GM20000 (cell line): ENCODE data around the gene LHX5.
"Not testable (repeated sequence)": the region's sequence is repeated elsewhere in the genome, so short reads cannot be mapped to it uniquely, and the experiment has no call there.

Experiments used
- DNase-seq: peaks from one replicate; pipeline ENCODE4 v3.0.0; 2012; ENCODE audit warnings: low spot score
- CTCF ChIP-seq: IDR thresholded peaks from 2 replicates; pipeline ENCODE4 v1.5.1; 2012; ENCODE audit warnings: mild to moderate bottlenecking, control low read depth; ENCODE audit errors: extremely low read depth, missing control alignments

The LHX5 gene

GRCh38 chr12:113504917-113505316 is 33.2 kb upstream of the LHX5 start:
- no peak for TF ChIP-seq CTCF
- no peak for DNase-seq

- DNase-seq: no peak
- TF ChIP-seq CTCF: no peak
Observed at GRCh38 chr12:113500782-113501311, 29.2 kb upstream of the LHX5 start.

DNA sequence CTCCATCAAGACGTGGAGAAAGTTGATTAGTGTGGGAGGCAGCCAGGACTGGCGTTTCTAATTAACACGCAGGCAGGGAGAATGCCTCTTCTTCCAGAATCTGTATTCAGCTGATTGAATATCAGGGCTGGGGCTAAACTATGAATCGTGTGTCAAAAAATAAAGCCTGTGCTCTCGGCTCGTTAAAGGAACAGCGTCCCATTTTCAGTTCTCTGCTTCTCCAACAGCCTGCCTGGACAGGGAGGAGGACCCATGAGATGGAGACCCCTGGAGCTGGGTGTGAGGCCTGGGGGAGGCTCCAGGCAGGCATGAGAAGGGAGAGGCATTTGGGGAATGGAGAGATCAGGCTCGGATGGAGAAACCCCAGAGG is 28.6 kb upstream of the LHX5 start:
- no peak for TF ChIP-seq CTCF
- DNase-seq: no peak

- no peak for TF ChIP-seq CTCF
- DNase-seq: no peak
Observed at GRCh38 chr12:113498490-113498889, 26.8 kb upstream of the LHX5 start.

DNA sequence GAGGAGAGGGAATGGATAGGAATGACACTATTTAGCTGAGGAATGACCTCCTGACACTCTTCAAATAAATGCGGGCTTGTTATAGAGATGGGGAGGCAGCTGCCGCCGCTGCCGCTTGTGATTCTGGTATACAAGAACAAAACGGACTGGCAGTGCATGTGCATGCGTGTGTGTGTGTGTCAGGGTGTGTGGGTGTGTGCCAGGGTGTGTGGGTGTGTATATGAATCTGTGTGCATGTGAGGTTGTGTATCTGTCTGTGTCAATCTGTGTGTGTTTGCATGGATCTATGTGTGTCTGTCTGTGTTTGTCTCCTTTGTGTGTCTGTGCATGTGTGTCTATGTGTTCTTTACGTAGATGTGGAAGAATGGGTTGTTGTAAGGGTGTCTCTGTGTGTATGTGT is 26.0 kb upstream of the LHX5 start:
- no peak for TF ChIP-seq CTCF

GRCh38 chr12:113495941-113496340 is 24.3 kb upstream of the LHX5 start:
- DNase-seq: not testable (repeated sequence)

More for the DNA sequence above, 26.0 kb upstream of the LHX5 start:
- no peak for DNase-seq

DNA sequence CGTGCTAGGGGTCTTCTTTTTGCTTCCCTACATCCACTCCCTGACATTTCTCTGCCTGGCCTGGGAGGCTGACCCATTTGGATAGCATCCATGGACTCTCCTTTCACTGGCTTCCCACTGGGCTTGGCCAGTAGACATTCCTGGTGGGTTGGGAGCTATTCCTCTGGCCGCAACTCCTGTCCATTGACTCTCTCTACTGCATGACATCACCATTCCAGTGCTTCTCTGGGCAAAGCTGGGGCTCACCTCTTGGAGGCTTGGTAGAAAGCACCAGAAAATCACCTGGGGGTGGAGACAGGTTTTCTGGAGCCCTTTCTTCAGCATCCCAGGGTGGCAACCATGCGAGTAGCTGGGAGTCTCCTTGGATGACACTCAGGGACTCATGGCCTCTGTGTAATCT is 16.7 kb upstream of the LHX5 start:
- no peak for DNase-seq
- TF ChIP-seq CTCF: no peak

GRCh38 chr12:113486722-113487121 is 15.1 kb upstream of the LHX5 start:
- DNase-seq: no peak
- no peak for TF ChIP-seq CTCF
